WERI-Rb-1 (cell line): ENCODE measurements around the gene ADCY5.

ENCODE experiments used
- DNase-seq: peaks from one replicate; pipeline ENCODE4 v3.0.0-alpha.2; 2020
- H3K27ac ChIP-seq: fragments of 250-450 bp; sonication (Bioruptor Pico); 2 replicates; pipeline ENCODE4 v1.5.1; 2020; ENCODE audit warnings: mild to moderate bottlenecking, moderate library complexity
- H3K27me3 ChIP-seq: fragments of 250-450 bp; sonication (Bioruptor Pico); 2 replicates; pipeline ENCODE4 v1.5.1; 2021; ENCODE audit warnings: mild to moderate bottlenecking, low read depth, moderate library complexity; ENCODE audit not compliant: insufficient read depth, severe bottlenecking
- H3K36me3 ChIP-seq: fragments of 250-450 bp; sonication (Bioruptor Pico); 2 replicates; pipeline ENCODE4 v1.5.1; 2020; ENCODE audit warnings: mild to moderate bottlenecking, moderate library complexity
- H3K4me3 ChIP-seq: 2 replicates; pipeline ENCODE4 v1.5.1; 2011; ENCODE audit warnings: low read depth, mild to moderate bottlenecking, control low read depth, low read length
- H3K9me3 ChIP-seq: fragments of 250-450 bp; sonication (Bioruptor Pico); 2 replicates; pipeline ENCODE4 v1.5.1; 2021; ENCODE audit warnings: mild to moderate bottlenecking, moderate library complexity; ENCODE audit not compliant: severe bottlenecking
- TF ChIP-seq, protein P1 (sequence below): IDR thresholded peaks from 2 replicates; pipeline ENCODE4 v1.5.1; 2011; ENCODE audit warnings: low read depth, mild to moderate bottlenecking, control low read depth, inconsistent platforms, low read length

Gene ADCY5

DNA sequence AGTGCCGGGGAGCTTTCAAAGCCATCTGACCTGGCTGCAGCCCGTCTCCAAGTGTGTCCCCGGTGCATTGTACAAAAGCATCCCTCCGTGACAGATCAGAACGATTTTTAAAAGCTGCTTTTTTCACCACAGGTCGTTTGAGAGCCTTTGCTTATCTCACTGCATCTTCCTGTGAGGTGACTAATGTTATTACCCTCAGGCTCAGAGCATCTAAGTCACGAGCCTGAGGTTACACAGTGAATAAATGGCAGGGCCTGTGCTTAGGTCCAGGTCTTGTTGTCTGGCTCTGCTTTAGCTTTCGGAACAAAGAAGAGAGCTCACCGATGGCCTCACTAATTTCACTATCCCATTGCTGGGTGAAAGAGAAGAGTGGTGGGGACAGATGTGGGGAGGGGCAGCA, 163.8 kb downstream of the ADCY5 start:
- DNase-seq, result no peak
- no peaks in the 10 kb centered on the region for H3K9me3 ChIP-seq

DNA sequence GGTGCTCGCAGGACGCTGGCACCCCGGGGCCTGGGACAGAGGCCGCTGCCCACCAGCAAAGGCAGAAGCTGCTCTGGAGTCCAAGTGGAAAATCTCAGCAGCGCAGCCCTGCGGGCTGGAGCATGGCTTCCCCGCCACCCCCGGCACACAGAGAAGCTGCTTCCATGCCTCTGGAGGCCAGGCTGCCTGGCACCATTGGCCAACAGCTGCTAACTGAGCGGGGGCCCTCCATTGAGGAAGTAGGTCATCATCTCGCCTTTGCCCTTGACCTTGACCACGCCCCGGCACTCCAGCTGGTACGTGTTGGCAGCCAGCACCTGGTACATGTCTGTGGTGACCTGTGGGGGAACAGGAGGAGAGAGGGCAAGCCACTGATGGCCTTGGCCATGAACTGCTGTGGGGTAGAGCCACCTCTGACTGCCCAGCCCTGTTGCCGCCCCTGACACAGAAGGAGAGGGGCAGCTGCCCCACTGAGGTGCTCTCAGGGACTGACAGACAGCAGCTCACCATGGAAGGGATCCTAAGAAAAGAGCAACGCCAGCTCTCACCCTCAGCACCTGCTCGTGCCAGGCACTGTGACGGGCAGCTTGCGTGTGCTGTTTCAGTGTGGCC, 164.4 kb downstream of the ADCY5 start:
- Histone ChIP-seq H3K27me3 (no peaks in the 10 kb centered on the region), H3K27ac (no peak overlapping the region)
- TF ChIP-seq, protein P1, sequence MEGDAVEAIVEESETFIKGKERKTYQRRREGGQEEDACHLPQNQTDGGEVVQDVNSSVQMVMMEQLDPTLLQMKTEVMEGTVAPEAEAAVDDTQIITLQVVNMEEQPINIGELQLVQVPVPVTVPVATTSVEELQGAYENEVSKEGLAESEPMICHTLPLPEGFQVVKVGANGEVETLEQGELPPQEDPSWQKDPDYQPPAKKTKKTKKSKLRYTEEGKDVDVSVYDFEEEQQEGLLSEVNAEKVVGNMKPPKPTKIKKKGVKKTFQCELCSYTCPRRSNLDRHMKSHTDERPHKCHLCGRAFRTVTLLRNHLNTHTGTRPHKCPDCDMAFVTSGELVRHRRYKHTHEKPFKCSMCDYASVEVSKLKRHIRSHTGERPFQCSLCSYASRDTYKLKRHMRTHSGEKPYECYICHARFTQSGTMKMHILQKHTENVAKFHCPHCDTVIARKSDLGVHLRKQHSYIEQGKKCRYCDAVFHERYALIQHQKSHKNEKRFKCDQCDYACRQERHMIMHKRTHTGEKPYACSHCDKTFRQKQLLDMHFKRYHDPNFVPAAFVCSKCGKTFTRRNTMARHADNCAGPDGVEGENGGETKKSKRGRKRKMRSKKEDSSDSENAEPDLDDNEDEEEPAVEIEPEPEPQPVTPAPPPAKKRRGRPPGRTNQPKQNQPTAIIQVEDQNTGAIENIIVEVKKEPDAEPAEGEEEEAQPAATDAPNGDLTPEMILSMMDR, result no peak

More for the DNA sequence above, 163.8 kb downstream of the ADCY5 start:
- H3K27me3 ChIP-seq, result no peaks in the 10 kb centered on the region
- TF ChIP-seq, protein P1, result no peak
- no peaks in the 10 kb centered on the region for H3K36me3 ChIP-seq
- H3K4me3 ChIP-seq, result no peak overlapping the region
- no peak overlapping the region for H3K27ac ChIP-seq

DNA sequence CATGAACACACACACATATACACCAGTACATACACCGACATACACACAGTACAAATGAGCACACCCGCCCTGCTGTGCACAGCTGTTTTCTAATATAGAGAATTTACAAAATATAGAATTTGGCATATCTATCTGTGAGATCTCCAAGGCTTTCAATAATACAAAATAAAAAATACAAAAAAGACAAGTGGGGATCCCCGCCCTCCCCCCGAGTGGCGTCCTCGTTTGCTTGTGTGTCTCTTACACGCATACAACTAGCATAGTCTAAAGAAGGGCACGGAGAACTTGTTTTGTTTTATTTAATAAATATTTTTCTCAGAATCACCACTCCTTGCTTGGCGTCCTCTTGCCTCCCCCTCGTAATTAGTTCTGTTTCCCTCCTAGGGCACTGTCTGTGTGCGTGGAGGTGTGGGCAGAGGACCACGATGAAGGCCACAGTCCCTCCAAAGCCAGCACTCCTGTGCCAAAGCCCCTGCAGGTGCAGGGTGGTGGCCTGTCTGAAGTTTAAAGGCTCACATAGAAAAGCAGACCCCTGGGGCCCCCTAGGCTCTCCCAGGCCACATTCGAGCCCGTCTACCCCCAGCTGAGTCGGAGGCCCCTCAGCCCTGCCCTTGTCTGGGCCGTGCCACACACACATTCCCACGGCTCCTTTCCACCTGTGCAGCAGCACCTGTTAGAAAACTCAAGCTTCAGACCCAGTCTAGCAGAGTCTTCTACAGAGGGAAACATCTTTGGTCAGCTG, 165.1 kb downstream of the ADCY5 start:
- no peaks in the 10 kb centered on the region for H3K36me3 ChIP-seq
- TF ChIP-seq, protein P1, result no peak
- no peak overlapping the region for H3K27ac ChIP-seq
- DNase-seq, result no peak
- H3K27me3 ChIP-seq, result no peaks in the 10 kb centered on the region
- H3K9me3 ChIP-seq, result no peaks in the 10 kb centered on the region
- no peak overlapping the region for H3K4me3 ChIP-seq

More for the DNA sequence above, 164.4 kb downstream of the ADCY5 start:
- Histone ChIP-seq H3K36me3 (no peaks in the 10 kb centered on the region), H3K4me3 (no peak overlapping the region), H3K9me3 (no peaks in the 10 kb centered on the region)
- no peak for DNase-seq

DNA sequence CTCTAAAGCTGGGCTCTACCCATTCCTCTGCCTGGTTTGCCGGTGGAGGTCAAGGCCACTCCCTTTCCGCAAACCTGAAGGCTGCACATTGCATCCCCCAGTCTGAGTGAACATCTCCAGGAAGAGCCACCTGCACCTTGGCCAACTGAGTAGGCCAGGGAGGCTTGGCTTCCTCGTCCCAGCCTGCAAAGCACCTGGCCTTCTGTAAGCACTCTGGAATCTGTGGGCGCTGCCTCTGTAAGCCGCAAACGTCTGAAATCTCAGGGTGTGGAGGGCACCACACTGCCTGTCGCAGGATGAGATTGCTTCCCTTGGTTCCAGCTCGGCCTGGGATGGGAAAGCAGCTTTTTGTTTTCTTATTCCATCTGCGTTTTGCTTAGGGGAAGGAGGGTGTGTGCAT, 165.8 kb downstream of the ADCY5 start:
- TF ChIP-seq, protein P1, result no peak
- H3K27ac ChIP-seq, result no peak overlapping the region
- no peaks in the 10 kb centered on the region for H3K36me3 ChIP-seq
- H3K9me3 ChIP-seq, result no peaks in the 10 kb centered on the region
- H3K4me3 ChIP-seq, result no peak overlapping the region
- H3K27me3 ChIP-seq, result no peaks in the 10 kb centered on the region
- no peak for DNase-seq

DNA sequence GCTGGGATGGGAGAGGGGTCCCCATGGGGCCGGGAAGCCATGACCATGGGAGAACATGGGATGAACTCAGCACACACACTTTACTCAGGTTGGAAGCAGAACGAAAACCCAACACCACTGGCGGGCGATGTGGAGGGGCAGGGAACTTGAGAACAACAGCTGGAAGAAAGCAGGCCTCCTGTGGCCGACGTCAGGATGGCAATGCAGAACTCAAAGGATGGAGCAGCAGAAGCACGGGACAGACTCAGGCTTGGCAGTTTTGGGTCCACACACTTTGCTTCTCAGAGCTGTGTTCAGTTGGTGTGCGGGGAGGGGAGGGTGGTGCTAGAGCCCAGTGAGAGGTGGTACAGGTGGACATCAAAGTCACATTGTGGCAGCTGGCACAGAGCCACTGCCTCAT, 166.4 kb downstream of the ADCY5 start:
- Histone ChIP-seq H3K27ac (no peak overlapping the region), H3K27me3 (no peaks in the 10 kb centered on the region), H3K9me3 (no peaks in the 10 kb centered on the region), H3K36me3 (no peaks in the 10 kb centered on the region), H3K4me3 (no peak overlapping the region)
- no peak for DNase-seq
- TF ChIP-seq, protein P1, result no peak
